Gastrocnemius medialis (tissue), 4 donors: Measurements from ENCODE around the gene SGO1. TPM values are rescaled to one million over a fixed set of nuclear protein-coding genes. Genes with fewer than 3 reads are reported as not detected.

Source experiments
- ATAC-seq, 2 donors: fragments of 150-250 bp; one replicate each; pipeline ENCODE4 v1.9.1; 2016
- DNase-seq, 2 donors: peaks; one replicate each; pipeline ENCODE4 v3.0.0-alpha.2; 2019
- H3K27ac ChIP-seq, 4 donors: fragments of 200-600 bp; sonication (generic); 1 replicate in 1 of 4; 2 replicates in 3 of 4; pipeline ENCODE4 v1.5.1; 2016 to 2018; ENCODE audit warnings: mild to moderate bottlenecking in 2 of 4, moderate library complexity in 1 of 4
- H3K27me3 ChIP-seq, 3 donors: fragments of 200-600 bp; sonication (generic) in 2 of 3; 1 replicate in 1 of 3; 2 replicates in 2 of 3; pipeline versions ENCODE4 v1.5.1 to v1.6.0; 2016 to 2019; ENCODE audit warnings: mild to moderate bottlenecking in 1 of 3, moderate library complexity in 1 of 3
- H3K36me3 ChIP-seq, 2 donors: fragments of 200-600 bp; sonication (generic) in 1 of 2; one replicate each; pipeline ENCODE4 v1.5.1; 2017 to 2018
- H3K4me1 ChIP-seq, 2 donors: fragments of 200-600 bp; sonication (generic) in 1 of 2; one replicate each; pipeline ENCODE4 v1.5.1; 2016 to 2017; ENCODE audit warnings: mild to moderate bottlenecking in 2 of 2
- H3K4me3 ChIP-seq, 4 donors: fragments of 200-600 bp; sonication (generic) in 3 of 4; 1 replicate in 1 of 4; 2 replicates in 3 of 4; pipeline ENCODE4 v1.5.1; 2016 to 2019; ENCODE audit warnings: mild to moderate bottlenecking in 2 of 4
- H3K9me3 ChIP-seq, 3 donors: fragments of 200-600 bp; sonication (generic) in 2 of 3; 1 replicate in 1 of 3; 2 replicates in 2 of 3; pipeline ENCODE4 v1.5.1; 2016 to 2019
- POLR2A ChIP-seq, 2 donors: fragments of 450-650 bp; IDR thresholded peaks; one replicate each; pipeline ENCODE4 v1.6.1; 2017; ENCODE audit warnings: antibody characterized with exemption in 2 of 2, mild to moderate bottlenecking in 2 of 2, moderate library complexity in 2 of 2
- in situ Hi-C, 4 donors: fragments of 200-750 bp; cut with MboI; loops; one replicate each; pipeline versions ENCODE4 v1.15.0 to v1.8.0; 2017; ENCODE audit warnings: low sequenced_read_pairs in 4 of 4
- intact Hi-C: fragments of 100-400 bp; cut with DNase I; formaldehyde crosslinking; loops from one replicate; pipeline ENCODE4 v1.15.1; 2023; ENCODE audit warnings: low total_unique reads
- microRNA-seq, 2 donors: library from miRNA; unstranded; fragments of <30 nt; microRNA quantifications; one replicate each; pipeline ENCODE4, GENCODE V29; 2016; ENCODE audit warnings: borderline replicate concordance in 2 of 2
- total RNA-seq, 4 donors: library from RNA; depleted of rRNA; stranded (reverse); fragments of >200 nt; gene quantifications; one replicate each; pipeline versions ENCODE4 v1.1.0 to v1.2.3, GENCODE V29; 2016
- TF ChIP-seq, protein P1 (sequence below), 5 experiments: fragments of 450-650 bp in 3 of 5; fragments of 200-600 bp in 2 of 5; sonication (generic) in 2 of 5; IDR thresholded peaks in 4 of 5; conservative IDR thresholded peaks in 1 of 5; 1 replicate in 4 of 5; 2 replicates in 1 of 5; pipeline ENCODE4 v1.5.1; 2016 to 2019; ENCODE audit warnings: antibody characterized with exemption in 5 of 5, mild to moderate bottlenecking in 3 of 5, moderate library complexity in 3 of 5

The SGO1 gene
- total RNA-seq, 4 donors from 2014 or later = 0.18 TPM; not detected in 3

DNA sequence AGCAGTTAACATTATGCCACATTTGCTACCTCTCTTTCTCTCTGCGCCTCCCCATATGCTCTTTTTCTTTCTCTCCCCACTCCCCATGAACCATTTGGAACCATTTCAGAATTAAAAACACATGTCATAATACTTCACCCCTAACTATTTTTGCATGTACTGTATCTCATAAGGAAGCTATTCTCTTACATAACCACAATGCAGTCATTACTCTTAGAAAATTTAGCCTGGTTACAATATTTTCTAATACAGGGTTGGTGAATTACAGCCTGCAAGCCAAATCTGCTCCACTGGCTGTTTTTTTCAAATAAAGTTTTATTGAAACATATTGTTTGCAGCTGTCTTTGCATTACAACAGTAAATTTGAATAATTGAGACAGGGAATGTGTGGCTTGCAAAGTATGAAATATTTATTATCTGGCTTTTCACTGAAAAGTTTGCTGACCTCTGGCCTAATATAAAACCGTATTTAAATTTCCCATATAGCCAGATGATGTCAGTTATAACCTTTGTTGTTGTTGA lies 62.8 kb downstream of the SGO1 start:
- intact Hi-C loops = no loop called here
- H3K36me3 ChIP-seq = peaks cover 0 to 47% of the 10 kb centered on the region in 2 donors
- in situ Hi-C loops = no loop called here

DNA sequence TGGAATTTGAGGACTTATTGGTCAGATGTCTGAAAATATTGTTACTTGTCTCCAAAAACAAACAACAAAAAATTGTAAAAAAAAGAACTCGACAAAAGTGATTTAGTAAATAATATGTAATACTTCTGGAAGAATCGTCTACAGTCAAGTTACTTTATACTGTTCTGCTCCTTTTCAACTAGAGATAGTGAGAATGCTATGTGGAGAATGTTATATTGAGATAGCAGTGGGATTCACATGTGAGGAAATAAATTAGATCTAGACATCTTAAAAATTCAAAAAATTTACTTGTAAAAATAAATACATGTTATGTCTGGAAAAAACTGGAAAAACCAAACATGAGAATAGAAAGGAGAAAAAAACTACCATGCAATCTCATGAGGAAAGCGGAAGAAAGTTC lies 64.9 kb downstream of the SGO1 start:
- Histone ChIP-seq H3K27me3 (no peaks in the 10 kb centered on the region), H3K9me3 (no peaks in the 10 kb centered on the region), H3K4me1 (no peaks in the 10 kb centered on the region), H3K4me3 (no peak overlapping the region), H3K27ac (no peak overlapping the region), H3K36me3 (peaks cover 0 to 38% of the 10 kb centered on the region in 2 donors)
- no peak for DNase-seq
- intact Hi-C loops (no loop called here), in situ Hi-C loops (no loop called here)
- no peak for ATAC-seq
- TF ChIP-seq, protein P1, sequence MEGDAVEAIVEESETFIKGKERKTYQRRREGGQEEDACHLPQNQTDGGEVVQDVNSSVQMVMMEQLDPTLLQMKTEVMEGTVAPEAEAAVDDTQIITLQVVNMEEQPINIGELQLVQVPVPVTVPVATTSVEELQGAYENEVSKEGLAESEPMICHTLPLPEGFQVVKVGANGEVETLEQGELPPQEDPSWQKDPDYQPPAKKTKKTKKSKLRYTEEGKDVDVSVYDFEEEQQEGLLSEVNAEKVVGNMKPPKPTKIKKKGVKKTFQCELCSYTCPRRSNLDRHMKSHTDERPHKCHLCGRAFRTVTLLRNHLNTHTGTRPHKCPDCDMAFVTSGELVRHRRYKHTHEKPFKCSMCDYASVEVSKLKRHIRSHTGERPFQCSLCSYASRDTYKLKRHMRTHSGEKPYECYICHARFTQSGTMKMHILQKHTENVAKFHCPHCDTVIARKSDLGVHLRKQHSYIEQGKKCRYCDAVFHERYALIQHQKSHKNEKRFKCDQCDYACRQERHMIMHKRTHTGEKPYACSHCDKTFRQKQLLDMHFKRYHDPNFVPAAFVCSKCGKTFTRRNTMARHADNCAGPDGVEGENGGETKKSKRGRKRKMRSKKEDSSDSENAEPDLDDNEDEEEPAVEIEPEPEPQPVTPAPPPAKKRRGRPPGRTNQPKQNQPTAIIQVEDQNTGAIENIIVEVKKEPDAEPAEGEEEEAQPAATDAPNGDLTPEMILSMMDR (IDR thresholded peaks at IDR 0.05 in 4 of 5, conservative IDR thresholded peaks at IDR 0.05 in 1 of 5) = no peak
- no peak for TF ChIP-seq POLR2A (IDR thresholded peaks at IDR 0.05)

More for the DNA sequence above, 62.8 kb downstream of the SGO1 start:
- Histone ChIP-seq H3K9me3 (no peaks in the 10 kb centered on the region), H3K4me1 (no peaks in the 10 kb centered on the region), H3K27me3 (no peaks in the 10 kb centered on the region), H3K4me3 (no peak overlapping the region), H3K27ac (no peak overlapping the region)
- TF ChIP-seq POLR2A (IDR thresholded peaks at IDR 0.05) = no peak
- TF ChIP-seq, protein P1 (IDR thresholded peaks at IDR 0.05 in 4 of 5, conservative IDR thresholded peaks at IDR 0.05 in 1 of 5) = no peak
- DNase-seq = no peak
- ATAC-seq = no peak

Small RNA genes lying within 50 kb of the gene (microRNA-seq; reads per million reads assigned to microRNA genes)
- gene MIR3135A = 0 reads per million in 2 donors

Other genes with a start within 250 kb of the SGO1 start
- 10 to 100 TPM; 30.9 to 43.7 (median 35.5) TPM for gene RAB5A, start 239.1 kb downstream of the SGO1 start, total RNA-seq
- not detected for gene PP2D1, start 173.9 kb downstream of the SGO1 start, total RNA-seq
- 10 to 100 TPM; 39.4 to 87.3 (median 61.1) TPM for gene KAT2B, start 145.8 kb downstream of the SGO1 start, total RNA-seq